ENCODE data around the gene DFFB.

DFFB gene

GRCh38 chr1:3869751-3870301, 12.6 kb downstream of the DFFB start:
- in situ Hi-C loops (cut with MboI; ENCODE audit: low sequenced_read_pairs) = no loop called here
- H3K9me3 ChIP-seq = no peaks in the 10 kb centered on the region
- H3K27me3 ChIP-seq (ENCODE audit: low read depth) = no peaks in the 10 kb centered on the region
- no peaks in the 10 kb centered on the region for H3K4me1 ChIP-seq
- no peak overlapping the region for H3K4me3 ChIP-seq
- DNase-seq (ENCODE audit: low spot score in 2 of 2) = peak in 1 of 2 experiments; percentile 30
- H3K36me3 ChIP-seq (replicated peaks) = peaks cover 5% of the 10 kb centered on the region

- no peak for DNase-seq (ENCODE audit: low spot score in 2 of 2)
- H3K36me3 ChIP-seq (replicated peaks) = peaks cover 5% of the 10 kb centered on the region
- in situ Hi-C loops (cut with MboI; ENCODE audit: low sequenced_read_pairs) = no loop called here
These were observed 14.2 kb downstream of the DFFB start for GRCh38 chr1:3871451-3871805.

GRCh38 chr1:3872546-3872945, 15.3 kb downstream of the DFFB start:
- Histone ChIP-seq H3K36me3 (replicated peaks) (peaks cover 5% of the 10 kb centered on the region), H3K27me3 (ENCODE audit: low read depth) (no peaks in the 10 kb centered on the region), H3K4me1 (no peaks in the 10 kb centered on the region), H3K4me3 (no peak overlapping the region), H3K9me3 (no peaks in the 10 kb centered on the region)
- in situ Hi-C loops (cut with MboI; ENCODE audit: low sequenced_read_pairs) = no loop called here
- DNase-seq (ENCODE audit: low spot score in 2 of 2) = no peak

More at GRCh38 chr1:3871451-3871805, 14.2 kb downstream of the DFFB start:
- Histone ChIP-seq H3K27me3 (ENCODE audit: low read depth) (no peaks in the 10 kb centered on the region), H3K4me1 (no peaks in the 10 kb centered on the region), H3K4me3 (no peak overlapping the region), H3K9me3 (no peaks in the 10 kb centered on the region)

- H3K9me3 ChIP-seq = no peaks in the 10 kb centered on the region
- no peaks in the 10 kb centered on the region for H3K27me3 ChIP-seq (ENCODE audit: low read depth)
- in situ Hi-C loops (cut with MboI; ENCODE audit: low sequenced_read_pairs) = no loop called here
- H3K4me3 ChIP-seq = no peak overlapping the region
- no peak for DNase-seq (ENCODE audit: low spot score in 2 of 2)
- peaks cover 8% of the 10 kb centered on the region; the same call in 1 of the 2 replicates for H3K36me3 ChIP-seq (replicated peaks)
- no peaks in the 10 kb centered on the region for H3K4me1 ChIP-seq
These were observed 17.5 kb downstream of the DFFB start for GRCh38 chr1:3874736-3875135.

GRCh38 chr1:3876716-3877115, 19.4 kb downstream of the DFFB start:
- Histone ChIP-seq H3K36me3 (replicated peaks) (peaks cover 8% of the 10 kb centered on the region; the same call in 1 of the 2 replicates), H3K4me3 (no peak overlapping the region), H3K9me3 (no peaks in the 10 kb centered on the region), H3K27me3 (ENCODE audit: low read depth) (no peaks in the 10 kb centered on the region), H3K4me1 (no peaks in the 10 kb centered on the region)
- in situ Hi-C loops (cut with MboI; ENCODE audit: low sequenced_read_pairs) = no loop called here
- no peak for DNase-seq (ENCODE audit: low spot score in 2 of 2)

GRCh38 chr1:3879099-3879498, 21.8 kb downstream of the DFFB start:
- Histone ChIP-seq H3K36me3 (replicated peaks) (peaks cover 6% of the 10 kb centered on the region), H3K27me3 (ENCODE audit: low read depth) (no peaks in the 10 kb centered on the region), H3K4me3 (no peak overlapping the region), H3K4me1 (no peaks in the 10 kb centered on the region), H3K9me3 (no peaks in the 10 kb centered on the region)
- in situ Hi-C loops (cut with MboI; ENCODE audit: low sequenced_read_pairs) = no loop called here
- DNase-seq (ENCODE audit: low spot score in 2 of 2) = no peak

GRCh38 chr1:3879787-3880428, 22.6 kb downstream of the DFFB start:
- H3K36me3 ChIP-seq (replicated peaks) = peaks cover 6% of the 10 kb centered on the region
- no peaks in the 10 kb centered on the region for H3K27me3 ChIP-seq (ENCODE audit: low read depth)
- H3K4me1 ChIP-seq = no peaks in the 10 kb centered on the region
- DNase-seq (ENCODE audit: low spot score in 2 of 2) = no peak
- H3K4me3 ChIP-seq = no peak overlapping the region
- no peaks in the 10 kb centered on the region for H3K9me3 ChIP-seq
- in situ Hi-C loops (cut with MboI; ENCODE audit: low sequenced_read_pairs) = no loop called here

- H3K36me3 ChIP-seq (replicated peaks) = peaks cover 9% of the 10 kb centered on the region
- in situ Hi-C loops (cut with MboI; ENCODE audit: low sequenced_read_pairs) = no loop called here
- DNase-seq (ENCODE audit: low spot score in 2 of 2) = no peak
These were observed 23.3 kb downstream of the DFFB start for GRCh38 chr1:3880429-3881192.

GRCh38 chr1:3881193-3881480, 23.9 kb downstream of the DFFB start:
- H3K36me3 ChIP-seq (replicated peaks) = peaks cover 11% of the 10 kb centered on the region
- in situ Hi-C loops (cut with MboI; ENCODE audit: low sequenced_read_pairs) = no loop called here
- DNase-seq (ENCODE audit: low spot score in 2 of 2) = no peak
- no peaks in the 10 kb centered on the region for H3K9me3 ChIP-seq
- no peak overlapping the region for H3K4me3 ChIP-seq
- H3K4me1 ChIP-seq = no peaks in the 10 kb centered on the region
- H3K27me3 ChIP-seq (ENCODE audit: low read depth) = no peaks in the 10 kb centered on the region

More at GRCh38 chr1:3880429-3881192, 23.3 kb downstream of the DFFB start:
- Histone ChIP-seq H3K4me1 (no peaks in the 10 kb centered on the region), H3K27me3 (ENCODE audit: low read depth) (no peaks in the 10 kb centered on the region), H3K9me3 (no peaks in the 10 kb centered on the region), H3K4me3 (no peak overlapping the region)

- DNase-seq (ENCODE audit: low spot score in 2 of 2) = no peak
- no peak overlapping the region for H3K4me3 ChIP-seq
- H3K27me3 ChIP-seq (ENCODE audit: low read depth) = no peaks in the 10 kb centered on the region
- in situ Hi-C loops (cut with MboI; ENCODE audit: low sequenced_read_pairs) = no loop called here
- H3K36me3 ChIP-seq (replicated peaks) = peaks cover 24% of the 10 kb centered on the region
- H3K9me3 ChIP-seq = no peaks in the 10 kb centered on the region
- H3K4me1 ChIP-seq = no peaks in the 10 kb centered on the region
These were observed 26.1 kb downstream of the DFFB start for GRCh38 chr1:3883194-3883925.

GRCh38 chr1:3884966-3885365, 27.7 kb downstream of the DFFB start:
- DNase-seq (ENCODE audit: low spot score in 2 of 2) = no peak

GRCh38 chr1:3885611-3886010, 28.3 kb downstream of the DFFB start:
- Histone ChIP-seq H3K4me3 (no peak overlapping the region), H3K27me3 (ENCODE audit: low read depth) (no peaks in the 10 kb centered on the region), H3K9me3 (no peaks in the 10 kb centered on the region), H3K4me1 (no peaks in the 10 kb centered on the region), H3K36me3 (replicated peaks) (peaks cover 33% of the 10 kb centered on the region)
- DNase-seq (ENCODE audit: low spot score in 2 of 2) = no peak
- in situ Hi-C loops (cut with MboI; ENCODE audit: low sequenced_read_pairs) = no loop called here

More at GRCh38 chr1:3884966-3885365, 27.7 kb downstream of the DFFB start:
- in situ Hi-C loops (cut with MboI; ENCODE audit: low sequenced_read_pairs) = no loop called here
- peaks cover 27% of the 10 kb centered on the region for H3K36me3 ChIP-seq (replicated peaks)
- no peaks in the 10 kb centered on the region for H3K9me3 ChIP-seq
- no peaks in the 10 kb centered on the region for H3K4me1 ChIP-seq
- H3K4me3 ChIP-seq = no peak overlapping the region
- H3K27me3 ChIP-seq (ENCODE audit: low read depth) = no peaks in the 10 kb centered on the region

- Histone ChIP-seq H3K4me3 (no peak overlapping the region), H3K4me1 (no peaks in the 10 kb centered on the region), H3K27me3 (ENCODE audit: low read depth) (no peaks in the 10 kb centered on the region), H3K9me3 (no peaks in the 10 kb centered on the region), H3K36me3 (replicated peaks) (peaks cover 39% of the 10 kb centered on the region)
- no peak for DNase-seq (ENCODE audit: low spot score in 2 of 2)
- in situ Hi-C loops (cut with MboI; ENCODE audit: low sequenced_read_pairs) = no loop called here
These were observed 28.9 kb downstream of the DFFB start for GRCh38 chr1:3886106-3886670.

- in situ Hi-C loops (cut with MboI; ENCODE audit: low sequenced_read_pairs) = no loop called here
- Histone ChIP-seq H3K4me3 (no peak overlapping the region), H3K4me1 (no peaks in the 10 kb centered on the region), H3K27me3 (ENCODE audit: low read depth) (no peaks in the 10 kb centered on the region), H3K9me3 (no peaks in the 10 kb centered on the region), H3K36me3 (replicated peaks) (peaks cover 43% of the 10 kb centered on the region)
- DNase-seq (ENCODE audit: low spot score in 2 of 2) = no peak
These were observed 29.4 kb downstream of the DFFB start for GRCh38 chr1:3886691-3887090.

Data from HAP-1 (cell line).